Neural progenitor cell (in vitro differentiated cells): ENCODE measurements around the gene SLC5A4. TPM values are rescaled to one million over a fixed set of nuclear protein-coding genes. Genes with fewer than 3 reads are reported as not detected.

Experiments used
- DNase-seq: peaks from one replicate; pipeline ENCODE4 v3.0.0-alpha.2; 2016; ENCODE audit warnings: low spot score
- H2AFZ ChIP-seq: fragments of 200-600 bp; sonication (generic); replicated peaks from 2 replicates; pipeline ENCODE4 v1.6.1; 2016; ENCODE audit warnings: antibody characterized with exemption
- H3F3A ChIP-seq: fragments of 200-600 bp; sonication (generic); 2 replicates; pipeline ENCODE4 v1.6.1; 2016; ENCODE audit warnings: antibody characterized with exemption, low read depth
- H3K27ac ChIP-seq: fragments of 200-600 bp; sonication (generic); 2 replicates; pipeline ENCODE4 v1.5.1; 2016; ENCODE audit warnings: mild to moderate bottlenecking
- H3K27me3 ChIP-seq: fragments of 200-600 bp; sonication (generic); 2 replicates; pipeline ENCODE4 v1.6.1; 2016; ENCODE audit warnings: mild to moderate bottlenecking, moderate library complexity
- H3K36me3 ChIP-seq: fragments of 200-600 bp; sonication (generic); 2 replicates; pipeline ENCODE4 v1.5.1; 2016
- H3K4me1 ChIP-seq: fragments of 200-600 bp; sonication (generic); 2 replicates; pipeline ENCODE4 v1.6.1; 2016; ENCODE audit warnings: mixed run types
- H3K4me2 ChIP-seq: fragments of 200-600 bp; sonication (generic); 2 replicates; pipeline ENCODE4 v1.6.1; 2016
- H3K4me3 ChIP-seq: fragments of 200-600 bp; sonication (generic); 2 replicates; pipeline ENCODE4 v1.5.1; 2016
- H3K79me2 ChIP-seq: fragments of 200-600 bp; sonication (generic); 2 replicates; pipeline ENCODE4 v1.6.1; 2016; ENCODE audit warnings: low read depth
- H3K9ac ChIP-seq: fragments of 200-600 bp; sonication (generic); 2 replicates; pipeline ENCODE4 v1.6.1; 2016
- H3K9me3 ChIP-seq: fragments of 200-600 bp; sonication (generic); 2 replicates; pipeline ENCODE4 v1.5.1; 2016; ENCODE audit warnings: low read depth
- H4K20me1 ChIP-seq: fragments of 200-600 bp; sonication (generic); 2 replicates; pipeline ENCODE4 v1.6.1; 2016; ENCODE audit warnings: low read depth
- H3K27ac Mint-ChIP-seq: 3 replicates; pipeline ENCODE4 v1.8.0; 2021; ENCODE audit warnings: mixed read lengths
- H3K27me3 Mint-ChIP-seq: 2 replicates; pipeline ENCODE4 v1.8.0; 2022; ENCODE audit warnings: low read depth, mild to moderate bottlenecking, inconsistent platforms, moderate library complexity, mixed read lengths; ENCODE audit not compliant: insufficient read depth
- H3K36me3 Mint-ChIP-seq: 3 replicates; pipeline ENCODE4 v1.8.0; 2021; ENCODE audit warnings: mixed read lengths
- H3K4me1 Mint-ChIP-seq: 3 replicates; pipeline ENCODE4 v1.8.0; 2021; ENCODE audit warnings: mixed read lengths
- H3K4me3 Mint-ChIP-seq: 3 replicates; pipeline ENCODE4 v1.8.0; 2021; ENCODE audit warnings: mild to moderate bottlenecking, moderate library complexity, mixed read lengths
- H3K9me3 Mint-ChIP-seq: 3 replicates; pipeline ENCODE4 v1.8.0; 2020; ENCODE audit warnings: mixed read lengths
- EZH2 ChIP-seq: fragments of 200-600 bp; sonication (generic); IDR thresholded peaks from 2 replicates; pipeline ENCODE4 v1.6.1; 2017; ENCODE audit warnings: antibody characterized with exemption, mild to moderate bottlenecking, moderate library complexity
- EZH2phosphoT487 ChIP-seq: fragments of 200-600 bp; sonication (generic); IDR thresholded peaks from 2 replicates; pipeline ENCODE4 v1.6.1; 2017; ENCODE audit warnings: antibody characterized with exemption
- total RNA-seq: library from RNA; depleted of rRNA; stranded (reverse); fragments of >200 nt; gene quantifications from 2 replicates; pipeline ENCODE4 v1.2.3, GENCODE V29; 2015; ENCODE audit warnings: low replicate concordance
- TF ChIP-seq, protein P1 (sequence below): fragments of 200-600 bp; sonication (generic); IDR thresholded peaks from 2 replicates; pipeline ENCODE4 v1.5.1; 2017; ENCODE audit warnings: antibody characterized with exemption, mild to moderate bottlenecking

The SLC5A4 gene
- total RNA-seq, 1 donor from 2014 or later, result 0.06 TPM

DNA sequence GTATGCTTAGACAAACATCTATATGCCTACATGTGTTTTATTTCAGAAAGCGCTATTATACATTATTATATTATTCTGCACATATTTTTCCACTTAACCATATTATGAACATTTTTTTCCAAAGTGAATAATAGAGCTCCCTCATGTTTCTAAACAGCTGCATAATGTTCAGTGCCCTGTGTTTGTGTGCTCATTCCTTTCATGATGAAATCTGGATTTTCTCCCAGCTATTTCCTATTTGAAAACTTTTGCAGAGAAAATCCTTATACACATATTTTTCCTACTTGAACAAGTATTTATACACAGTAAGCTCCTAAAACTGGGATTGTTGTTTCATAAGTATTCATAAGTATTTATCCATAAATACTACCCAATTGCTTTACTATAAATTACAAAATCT lies 32.2 kb downstream of the SLC5A4 start:
- no peaks in the 10 kb centered on the region for H3K27me3 Mint-ChIP-seq
- H3K4me3 Mint-ChIP-seq, result no peak overlapping the region
- H3K36me3 Mint-ChIP-seq, result no peaks in the 10 kb centered on the region

DNA sequence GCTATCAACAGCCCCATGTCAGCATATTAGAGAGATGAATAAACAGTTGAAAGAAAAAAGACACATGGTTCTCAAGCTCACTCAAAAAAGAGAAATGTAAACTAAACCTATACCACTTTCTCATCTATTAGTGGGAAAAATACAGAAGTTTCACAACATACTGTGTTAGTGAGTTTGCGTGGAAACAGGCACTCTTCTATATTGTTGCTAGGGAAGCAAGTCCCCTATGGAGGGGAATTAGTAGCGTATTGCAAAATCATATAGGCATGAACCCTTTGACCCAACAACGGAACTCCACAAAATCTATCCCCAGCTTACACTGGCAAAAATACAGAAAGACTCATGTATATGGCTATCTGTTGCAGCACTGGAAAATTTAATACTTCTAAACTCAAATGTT lies 36.1 kb downstream of the SLC5A4 start:
- no peak overlapping the region for H3K4me3 ChIP-seq
- no peaks in the 10 kb centered on the region for H3K36me3 ChIP-seq
- H3K4me3 Mint-ChIP-seq, result no peak overlapping the region
- no peak overlapping the region for H3K27ac ChIP-seq
- H3K27me3 ChIP-seq, result peaks cover 47% of the 10 kb centered on the region
- no peak overlapping the region for H2AFZ ChIP-seq
- H3K9me3 ChIP-seq, result no peaks in the 10 kb centered on the region
- H3K9me3 Mint-ChIP-seq, result no peaks in the 10 kb centered on the region
- no peaks in the 10 kb centered on the region for H3K4me1 ChIP-seq
- no peaks in the 10 kb centered on the region for H3K36me3 Mint-ChIP-seq
- TF ChIP-seq EZH2 (no peak), EZH2phosphoT487 (no peak)
- TF ChIP-seq, protein P1, sequence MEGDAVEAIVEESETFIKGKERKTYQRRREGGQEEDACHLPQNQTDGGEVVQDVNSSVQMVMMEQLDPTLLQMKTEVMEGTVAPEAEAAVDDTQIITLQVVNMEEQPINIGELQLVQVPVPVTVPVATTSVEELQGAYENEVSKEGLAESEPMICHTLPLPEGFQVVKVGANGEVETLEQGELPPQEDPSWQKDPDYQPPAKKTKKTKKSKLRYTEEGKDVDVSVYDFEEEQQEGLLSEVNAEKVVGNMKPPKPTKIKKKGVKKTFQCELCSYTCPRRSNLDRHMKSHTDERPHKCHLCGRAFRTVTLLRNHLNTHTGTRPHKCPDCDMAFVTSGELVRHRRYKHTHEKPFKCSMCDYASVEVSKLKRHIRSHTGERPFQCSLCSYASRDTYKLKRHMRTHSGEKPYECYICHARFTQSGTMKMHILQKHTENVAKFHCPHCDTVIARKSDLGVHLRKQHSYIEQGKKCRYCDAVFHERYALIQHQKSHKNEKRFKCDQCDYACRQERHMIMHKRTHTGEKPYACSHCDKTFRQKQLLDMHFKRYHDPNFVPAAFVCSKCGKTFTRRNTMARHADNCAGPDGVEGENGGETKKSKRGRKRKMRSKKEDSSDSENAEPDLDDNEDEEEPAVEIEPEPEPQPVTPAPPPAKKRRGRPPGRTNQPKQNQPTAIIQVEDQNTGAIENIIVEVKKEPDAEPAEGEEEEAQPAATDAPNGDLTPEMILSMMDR, result no peak
- H3K27me3 Mint-ChIP-seq, result no peaks in the 10 kb centered on the region
- no peaks in the 10 kb centered on the region for H3K79me2 ChIP-seq
- no peak overlapping the region for H3K27ac Mint-ChIP-seq
- H3K4me1 Mint-ChIP-seq, result no peaks in the 10 kb centered on the region
- no peaks in the 10 kb centered on the region for H3F3A ChIP-seq
- H3K4me2 ChIP-seq, result no peak overlapping the region
- DNase-seq, result no peak
- no peaks in the 10 kb centered on the region for H4K20me1 ChIP-seq
- H3K9ac ChIP-seq, result no peak overlapping the region

More for the DNA sequence above, 32.2 kb downstream of the SLC5A4 start:
- no peak for TF ChIP-seq EZH2phosphoT487
- TF ChIP-seq EZH2, result no peak
- TF ChIP-seq, protein P1, result no peak
- Mint-ChIP-seq H3K4me1 (peaks cover 14% of the 10 kb centered on the region), H3K27ac (no peak overlapping the region), H3K9me3 (no peaks in the 10 kb centered on the region)
- H3F3A ChIP-seq, result no peaks in the 10 kb centered on the region
- H3K4me3 ChIP-seq, result no peak overlapping the region
- no peak overlapping the region for H3K27ac ChIP-seq
- no peak overlapping the region for H3K4me2 ChIP-seq
- H2AFZ ChIP-seq, result no peak overlapping the region
- no peaks in the 10 kb centered on the region for H3K9me3 ChIP-seq
- peaks cover 60% of the 10 kb centered on the region for H3K27me3 ChIP-seq
- no peaks in the 10 kb centered on the region for H3K79me2 ChIP-seq
- no peaks in the 10 kb centered on the region for H3K36me3 ChIP-seq
- no peaks in the 10 kb centered on the region for H4K20me1 ChIP-seq
- DNase-seq, result no peak
- H3K4me1 ChIP-seq, result peaks cover 14% of the 10 kb centered on the region
- no peak overlapping the region for H3K9ac ChIP-seq

DNA sequence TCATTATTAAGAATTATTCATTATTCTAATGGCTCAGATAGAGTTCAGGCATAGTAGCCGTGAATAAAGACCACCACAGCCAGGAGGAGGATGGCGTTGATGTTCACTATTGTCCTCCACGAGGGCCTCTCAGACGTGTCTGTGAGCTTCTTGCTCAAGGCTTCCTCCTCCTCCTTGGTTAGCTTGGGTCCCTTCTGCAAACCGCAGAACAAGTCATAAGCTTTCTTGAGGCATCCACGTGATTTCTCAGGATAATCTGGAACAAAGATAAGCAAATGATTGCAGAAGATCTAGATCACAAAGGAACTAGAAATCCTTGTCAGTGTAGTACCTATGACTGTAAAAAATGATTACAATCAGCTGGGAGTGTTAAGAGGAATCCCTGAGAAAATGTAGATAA lies 36.7 kb downstream of the SLC5A4 start:
- H3K9me3 ChIP-seq, result no peaks in the 10 kb centered on the region
- no peak overlapping the region for H2AFZ ChIP-seq
- Mint-ChIP-seq H3K4me3 (no peak overlapping the region), H3K9me3 (no peaks in the 10 kb centered on the region), H3K4me1 (no peaks in the 10 kb centered on the region), H3K27ac (no peak overlapping the region), H3K27me3 (no peaks in the 10 kb centered on the region), H3K36me3 (no peaks in the 10 kb centered on the region)
- DNase-seq, result no peak
- H3K27me3 ChIP-seq, result peaks cover 47% of the 10 kb centered on the region
- H3K4me3 ChIP-seq, result no peak overlapping the region
- H3K27ac ChIP-seq, result no peak overlapping the region
- no peak overlapping the region for H3K9ac ChIP-seq
- no peaks in the 10 kb centered on the region for H4K20me1 ChIP-seq
- no peaks in the 10 kb centered on the region for H3F3A ChIP-seq
- H3K4me1 ChIP-seq, result no peaks in the 10 kb centered on the region
- no peaks in the 10 kb centered on the region for H3K36me3 ChIP-seq
- TF ChIP-seq EZH2phosphoT487, result no peak
- TF ChIP-seq, protein P1, result no peak
- TF ChIP-seq EZH2, result no peak
- H3K4me2 ChIP-seq, result no peak overlapping the region
- H3K79me2 ChIP-seq, result no peaks in the 10 kb centered on the region
